ENCODE results near the gene NDUFS8.

NDUFS8 gene

GRCh38 chr11:68037411-68038225 is 7.1 kb downstream of the NDUFS8 start:
- no peak for DNase-seq

DNA sequence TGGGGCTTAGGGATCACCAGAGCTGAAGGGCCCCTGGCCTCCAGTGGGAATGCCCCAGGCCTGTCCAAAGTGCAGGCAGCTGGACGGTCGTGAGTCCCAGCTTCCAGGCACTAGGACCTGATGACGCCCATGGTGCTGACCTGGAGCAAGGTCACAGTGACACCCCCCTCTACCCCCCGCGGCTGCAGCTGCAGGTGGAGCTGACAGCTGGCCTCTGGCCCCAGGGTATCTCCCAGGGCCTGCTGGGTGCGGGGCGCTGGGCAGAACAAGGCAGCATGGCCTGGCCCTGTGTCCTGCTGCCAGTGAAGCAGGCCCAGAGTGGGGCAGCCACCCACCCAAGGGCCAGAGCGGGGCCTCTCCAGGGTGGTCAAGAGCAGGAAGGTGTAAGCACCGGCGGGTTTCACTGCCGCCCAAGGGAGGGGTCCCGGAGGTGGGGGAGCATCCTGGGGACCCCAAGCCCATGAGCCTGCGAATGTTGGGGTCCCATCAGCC is 7.8 kb downstream of the NDUFS8 start:
- DNase-seq, result no peak

DNA sequence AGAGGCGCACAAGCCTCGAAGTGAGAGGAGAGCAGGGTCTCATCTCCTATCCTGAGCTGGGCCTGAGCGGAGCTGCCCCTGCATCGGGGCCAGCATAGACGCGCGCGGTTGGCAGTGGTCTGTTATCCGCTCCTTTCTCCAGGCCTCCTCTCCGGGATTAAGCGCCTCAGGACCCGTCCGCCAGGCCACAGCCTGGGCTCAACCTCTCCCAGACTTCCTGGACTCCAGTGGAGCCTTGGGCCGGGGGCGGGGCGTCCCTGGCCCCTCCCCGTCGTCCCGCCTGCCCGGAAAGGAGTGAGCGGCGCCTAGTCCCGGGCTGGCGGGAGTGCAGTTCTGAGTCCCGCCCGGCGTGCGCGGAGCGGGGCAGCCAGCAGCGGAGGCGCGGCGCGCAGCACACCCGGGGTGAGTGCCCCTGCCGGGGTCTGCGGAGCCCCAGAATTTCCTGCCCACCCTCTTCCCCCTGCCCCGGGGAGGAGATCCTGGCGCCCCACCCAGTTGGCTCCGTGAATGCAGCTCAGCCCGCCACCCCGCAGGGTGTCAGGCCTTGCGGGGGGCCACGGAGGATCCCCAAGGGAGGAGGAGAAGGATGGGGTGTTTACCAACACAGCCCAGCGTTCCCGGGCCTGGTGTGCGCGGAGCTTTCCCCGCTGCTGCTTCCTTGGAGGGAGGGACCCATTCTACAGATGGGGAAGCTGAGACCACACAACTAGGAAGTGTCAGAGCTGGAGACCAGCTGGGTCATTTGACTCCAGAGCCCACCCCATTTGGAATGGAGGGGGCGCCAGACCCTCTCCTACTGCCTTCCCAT is 8.4 kb downstream of the NDUFS8 start, which contains the start of gene TCIRG1:
TCIRG1 (plus strand) TSS at position 308 of the 808 bp plus-strand sequence. CDS start 2,247 bp downstream, outside the sequence.
- peak; percentile 83 for DNase-seq

DNA sequence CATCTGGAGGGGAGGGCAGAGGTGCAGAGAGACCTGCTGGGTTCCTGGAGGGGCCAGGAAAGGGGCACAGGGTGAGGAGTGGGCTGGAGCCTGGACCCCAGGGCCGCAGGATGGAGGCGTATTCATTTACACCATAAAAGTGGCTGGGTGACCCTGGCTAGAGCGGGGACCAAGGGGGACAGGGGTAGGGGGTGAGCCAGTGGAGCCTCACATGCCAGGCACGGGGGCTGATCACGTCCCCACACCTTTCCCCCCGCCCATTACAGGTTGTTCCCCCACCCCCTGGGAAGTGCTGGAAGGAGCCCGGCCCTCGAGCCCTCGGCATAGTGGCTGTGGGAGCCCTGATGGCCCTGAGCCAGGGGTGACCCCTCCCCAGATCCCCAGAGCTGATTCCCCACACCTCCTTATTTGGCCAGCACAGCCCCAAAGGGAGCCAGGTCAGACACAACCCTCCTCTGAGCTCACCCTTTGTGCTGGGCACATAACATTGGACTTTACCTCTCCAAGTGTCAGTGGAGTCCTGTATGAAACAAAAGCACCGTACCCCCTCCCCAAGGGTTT is 9.1 kb downstream of the NDUFS8 start:
- no peak for DNase-seq

DNA sequence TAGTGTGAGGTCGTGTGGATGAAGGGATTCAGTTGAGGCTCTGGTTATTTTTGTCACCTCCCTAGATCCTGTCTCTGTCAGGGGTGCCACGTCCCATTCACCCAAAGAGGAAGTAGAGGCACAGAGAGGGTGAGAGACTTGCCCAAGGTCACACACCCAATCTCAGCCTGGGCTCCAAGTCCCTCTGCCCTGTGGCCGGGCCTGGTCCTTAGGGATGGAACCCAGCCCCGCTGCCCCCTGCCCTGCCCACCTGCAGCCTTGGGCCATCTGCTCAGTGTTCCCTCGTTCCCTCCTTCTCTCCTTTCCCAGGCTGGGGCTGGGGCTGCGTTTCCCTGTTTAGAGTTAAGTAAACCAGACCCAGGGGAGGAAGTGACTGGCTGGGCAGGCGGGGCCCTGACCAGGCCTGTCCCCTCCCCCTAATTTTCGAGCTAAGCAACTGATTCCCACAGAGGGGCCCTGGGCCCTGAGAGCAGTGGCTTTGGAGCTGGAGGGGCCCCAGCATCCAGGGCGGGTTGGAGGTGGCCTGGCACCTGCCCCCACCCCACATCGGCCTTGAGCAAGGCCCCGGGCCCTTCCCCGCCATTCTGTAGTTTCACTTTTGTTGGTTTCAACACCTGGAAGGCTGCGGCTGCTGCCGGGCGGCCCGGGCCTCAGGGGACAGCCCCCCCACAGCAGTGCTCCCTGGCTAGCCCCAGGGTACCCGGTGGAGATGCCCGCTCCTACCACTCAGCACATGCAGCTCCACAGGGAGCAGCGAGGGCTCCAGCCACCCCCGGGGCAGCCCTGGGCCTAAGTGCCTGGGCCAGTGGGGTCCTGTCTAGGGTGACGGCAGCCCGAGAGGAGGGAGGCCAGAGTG is 9.8 kb downstream of the NDUFS8 start:
- DNase-seq, result peak; percentile 78

DNA sequence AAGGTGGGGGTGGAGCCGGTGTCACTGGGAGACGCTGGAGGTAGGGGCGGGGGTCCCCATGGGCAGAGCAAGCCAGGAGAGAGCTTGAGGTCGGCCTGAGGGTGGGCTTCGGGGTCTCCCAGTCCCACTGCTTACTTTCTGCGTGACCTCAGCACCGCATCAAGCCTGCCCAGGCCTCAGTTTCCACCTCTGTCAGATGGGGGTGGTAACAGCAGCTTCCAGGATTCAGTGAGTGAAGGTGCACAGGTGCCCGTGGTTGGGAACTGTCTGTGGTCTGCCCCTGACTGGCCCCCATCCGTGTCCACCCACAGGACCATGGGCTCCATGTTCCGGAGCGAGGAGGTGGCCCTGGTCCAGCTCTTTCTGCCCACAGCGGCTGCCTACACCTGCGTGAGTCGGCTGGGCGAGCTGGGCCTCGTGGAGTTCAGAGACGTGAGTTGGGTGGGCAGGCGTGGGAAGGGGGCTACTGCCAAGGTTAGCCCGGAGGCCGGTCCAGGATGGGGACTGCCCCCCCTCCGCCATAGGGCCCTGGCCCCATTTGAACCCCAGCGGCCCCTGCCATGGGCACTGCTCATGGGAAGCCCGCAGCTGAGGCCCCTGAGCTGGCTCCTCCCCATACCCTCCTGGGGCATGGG is 10.6 kb downstream of the NDUFS8 start:
- DNase-seq, result no peak

- no peak for DNase-seq
Observed at GRCh38 chr11:68041617-68042218, 11.2 kb downstream of the NDUFS8 start.

DNA sequence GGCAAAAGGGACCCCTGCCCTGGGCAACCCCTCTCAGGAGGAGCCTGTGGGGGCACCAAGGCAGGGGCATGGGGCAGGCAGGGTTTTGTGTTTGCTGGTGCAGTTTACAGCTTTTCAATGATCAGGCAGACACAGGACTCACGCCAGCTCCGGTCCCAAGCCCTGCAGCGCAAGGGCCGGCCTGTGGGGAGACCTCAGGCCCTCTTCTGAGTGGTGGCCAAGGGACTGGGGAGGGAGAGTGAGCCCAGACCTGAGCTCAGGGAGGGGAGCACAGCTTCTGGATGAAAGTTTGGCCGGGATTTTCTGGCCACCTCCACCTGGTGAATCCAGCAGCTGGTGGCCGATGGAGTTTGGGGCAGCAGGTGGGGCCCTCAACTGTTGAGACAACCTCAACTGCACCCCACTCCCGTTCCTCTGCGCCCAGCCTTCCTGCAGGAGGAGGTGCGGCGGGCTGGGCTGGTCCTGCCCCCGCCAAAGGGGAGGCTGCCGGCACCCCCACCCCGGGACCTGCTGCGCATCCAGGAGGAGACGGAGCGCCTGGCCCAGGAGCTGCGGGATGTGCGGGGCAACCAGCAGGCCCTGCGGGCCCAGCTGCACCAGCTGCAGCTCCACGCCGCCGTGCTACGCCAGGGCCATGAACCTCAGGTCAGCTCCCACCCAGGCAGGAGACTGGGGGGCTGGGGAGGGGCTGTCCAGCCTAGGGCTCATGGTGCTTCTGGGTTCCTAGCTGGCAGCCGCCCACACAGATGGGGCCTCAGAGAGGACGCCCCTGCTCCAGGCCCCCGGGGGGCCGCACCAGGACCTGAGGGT is 11.9 kb downstream of the NDUFS8 start:
- no peak for DNase-seq

- no peak for DNase-seq
Observed at GRCh38 chr11:68043029-68043348, 12.5 kb downstream of the NDUFS8 start.

GRCh38 chr11:68043349-68044144 is 13.1 kb downstream of the NDUFS8 start:
- peak; percentile 75 for DNase-seq

GRCh38 chr11:68044145-68044813 is 13.8 kb downstream of the NDUFS8 start:
- no peak for DNase-seq

GRCh38 chr11:68044898-68045351 is 14.4 kb downstream of the NDUFS8 start:
- no peak for DNase-seq

GRCh38 chr11:68047437-68048290 is 17.2 kb downstream of the NDUFS8 start:
- no peak for DNase-seq

DNA sequence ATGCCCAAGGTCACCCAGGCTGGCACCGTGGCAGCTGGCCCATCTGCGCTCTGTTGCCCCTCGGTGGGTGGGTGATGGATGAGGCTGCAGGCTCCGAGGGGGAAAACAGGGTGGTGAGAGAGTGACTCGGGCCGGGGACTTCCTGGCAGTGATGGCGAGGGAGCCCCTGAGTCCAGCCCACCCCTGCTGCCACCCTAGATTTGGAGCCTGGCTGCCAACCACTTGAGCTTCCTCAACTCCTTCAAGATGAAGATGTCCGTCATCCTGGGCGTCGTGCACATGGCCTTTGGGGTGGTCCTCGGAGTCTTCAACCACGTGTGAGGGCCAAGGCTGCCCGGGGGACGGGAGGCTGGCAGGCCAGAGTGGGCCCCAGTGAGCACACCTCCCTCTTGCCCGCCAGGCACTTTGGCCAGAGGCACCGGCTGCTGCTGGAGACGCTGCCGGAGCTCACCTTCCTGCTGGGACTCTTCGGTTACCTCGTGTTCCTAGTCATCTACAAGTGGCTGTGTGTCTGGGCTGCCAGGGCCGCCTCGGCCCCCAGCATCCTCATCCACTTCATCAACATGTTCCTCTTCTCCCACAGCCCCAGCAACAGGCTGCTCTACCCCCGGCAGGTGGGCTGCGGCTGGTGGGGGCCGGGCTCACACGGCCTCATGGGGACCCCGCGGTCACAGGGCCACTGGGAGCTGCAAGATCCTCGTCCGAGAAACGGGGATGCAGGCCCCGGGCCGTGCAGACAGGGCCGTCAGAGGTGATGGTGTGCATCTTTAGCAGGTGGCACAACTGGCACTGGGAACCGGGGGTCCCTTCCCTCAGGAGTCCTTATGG is 18.4 kb downstream of the NDUFS8 start:
- DNase-seq, result no peak

DNA sequence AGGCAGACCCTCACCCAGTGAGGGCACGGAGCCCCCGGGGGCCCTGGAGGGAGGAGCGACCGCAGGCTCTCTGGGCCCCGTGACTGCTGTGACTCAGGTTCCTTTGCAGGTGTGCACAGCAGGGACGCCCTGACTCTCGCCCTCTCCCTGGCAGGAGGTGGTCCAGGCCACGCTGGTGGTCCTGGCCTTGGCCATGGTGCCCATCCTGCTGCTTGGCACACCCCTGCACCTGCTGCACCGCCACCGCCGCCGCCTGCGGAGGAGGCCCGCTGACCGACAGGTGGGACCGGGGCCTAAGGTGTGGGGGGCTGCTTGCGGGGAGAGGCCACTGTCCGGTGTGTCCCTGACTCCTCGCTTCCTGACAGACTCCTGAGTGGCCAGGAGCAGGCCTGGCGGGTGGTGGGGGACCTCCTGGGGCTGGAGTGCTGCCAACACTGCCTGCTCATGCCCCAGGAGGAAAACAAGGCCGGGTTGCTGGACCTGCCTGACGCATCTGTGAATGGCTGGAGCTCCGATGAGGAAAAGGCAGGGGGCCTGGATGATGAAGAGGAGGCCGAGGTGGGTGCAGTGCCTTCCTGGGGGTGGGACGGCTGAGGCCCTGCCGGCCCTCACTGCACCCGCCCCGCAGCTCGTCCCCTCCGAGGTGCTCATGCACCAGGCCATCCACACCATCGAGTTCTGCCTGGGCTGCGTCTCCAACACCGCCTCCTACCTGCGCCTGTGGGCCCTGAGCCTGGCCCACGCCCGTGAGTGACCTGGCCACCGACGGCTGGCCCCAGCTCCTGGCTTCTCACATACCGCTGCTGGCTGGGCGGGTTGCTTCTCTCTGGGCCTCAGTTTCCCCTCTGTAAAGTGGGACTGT is 19.3 kb downstream of the NDUFS8 start:
- peak; percentile 21 for DNase-seq

DNA sequence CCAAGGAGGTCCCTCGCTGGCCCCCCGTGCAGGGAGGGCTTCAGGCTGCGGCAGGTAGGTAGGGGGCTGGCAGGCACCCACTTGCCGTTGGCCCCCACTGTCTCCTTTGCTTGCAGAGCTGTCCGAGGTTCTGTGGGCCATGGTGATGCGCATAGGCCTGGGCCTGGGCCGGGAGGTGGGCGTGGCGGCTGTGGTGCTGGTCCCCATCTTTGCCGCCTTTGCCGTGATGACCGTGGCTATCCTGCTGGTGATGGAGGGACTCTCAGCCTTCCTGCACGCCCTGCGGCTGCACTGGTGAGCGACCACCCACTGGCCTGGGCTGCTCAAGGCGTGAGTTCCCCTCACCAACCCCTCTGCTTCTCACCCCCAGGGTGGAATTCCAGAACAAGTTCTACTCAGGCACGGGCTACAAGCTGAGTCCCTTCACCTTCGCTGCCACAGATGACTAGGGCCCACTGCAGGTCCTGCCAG is 19.9 kb downstream of the NDUFS8 start:
- DNase-seq, result no peak
